GM21576 (cell line): ENCODE results near the gene PRKCE.
A peak's percentile ranks its signal among the peaks of the same experiment; 100 is the strongest.

Experiments
- ATAC-seq: cut with Tn5 transposase; IDR thresholded peaks from one replicate; pipeline ENCODE4 v1.9.1; 2021; ENCODE audit warnings: mild to moderate bottlenecking, moderate library complexity; ENCODE audit not compliant: unreplicated experiment

The PRKCE gene

DNA sequence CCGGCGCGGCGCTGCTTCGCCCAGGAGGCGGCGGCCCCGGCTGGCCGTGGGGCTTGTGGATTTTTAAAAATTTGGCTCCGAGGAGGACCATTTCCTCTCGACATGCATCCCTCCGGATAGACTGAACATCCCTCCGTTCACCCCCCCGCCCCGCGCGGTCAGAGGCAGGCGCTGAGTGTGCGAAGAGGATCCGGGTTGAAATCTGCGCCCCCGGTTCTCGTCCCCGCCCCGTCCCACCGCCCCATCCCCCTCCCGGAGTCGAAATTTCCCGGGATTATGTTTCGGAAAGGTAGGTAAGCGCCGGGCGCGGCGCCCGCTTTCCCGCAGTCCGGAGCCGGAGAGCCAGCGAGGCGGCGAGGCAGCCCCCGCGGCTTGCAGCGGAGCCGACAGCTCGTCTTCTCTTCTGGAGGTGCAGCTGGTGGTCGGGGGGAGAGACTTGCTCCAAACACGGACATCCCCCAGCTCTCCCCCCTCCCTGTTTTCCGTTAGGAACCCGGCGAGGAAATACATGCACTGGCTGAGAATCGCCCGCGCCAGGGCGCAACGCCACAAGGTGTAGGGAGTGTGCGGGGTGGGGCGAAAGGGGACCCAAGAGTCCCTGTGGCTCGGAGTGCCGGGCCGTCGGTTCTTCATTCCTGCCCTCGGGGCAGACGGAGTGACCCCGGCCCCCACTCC is at the start of gene PRKCE:
PRKCE (plus strand) TSS at position 261 of the 675 bp plus-strand sequence.
- ATAC-seq: no peak

DNA sequence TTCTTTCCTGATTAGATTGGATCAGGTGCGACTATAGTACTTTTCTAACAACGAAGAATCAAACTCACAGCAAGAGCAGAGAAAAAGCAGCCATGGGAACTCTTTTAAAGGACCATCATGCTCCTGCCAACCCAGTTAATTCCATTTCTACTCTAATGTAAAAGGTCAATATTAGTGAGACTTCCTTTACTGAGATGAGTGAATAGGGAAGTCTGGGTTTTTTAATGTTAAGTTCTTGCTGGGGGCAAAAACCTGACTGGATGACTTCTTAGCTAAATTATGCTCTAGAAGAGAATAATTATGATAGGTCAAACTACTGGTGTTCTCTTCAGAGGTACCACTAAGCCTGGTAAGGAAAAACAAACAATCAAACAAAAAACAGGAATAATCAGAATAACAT is 48.9 kb upstream of the PRKCE start:
- ATAC-seq: no peak

DNA sequence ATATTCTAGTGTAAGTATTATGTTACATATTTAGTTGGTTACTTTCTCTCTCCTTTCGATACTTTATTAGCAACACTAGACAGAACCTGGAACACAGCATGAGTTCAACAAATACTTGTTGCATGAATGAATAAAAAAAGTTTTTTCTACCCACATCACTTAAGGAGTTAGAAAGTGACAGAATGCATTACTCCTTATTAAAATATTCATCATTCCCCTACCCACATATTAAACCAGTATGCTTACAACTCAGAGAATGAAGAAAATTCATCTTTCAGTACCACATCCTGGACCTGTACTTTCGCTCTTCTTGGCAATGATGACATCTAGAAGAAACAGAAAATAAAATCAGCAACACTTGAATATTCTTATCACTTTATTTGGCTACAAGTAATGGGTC is 46.4 kb upstream of the PRKCE start:
- no peak for ATAC-seq

DNA sequence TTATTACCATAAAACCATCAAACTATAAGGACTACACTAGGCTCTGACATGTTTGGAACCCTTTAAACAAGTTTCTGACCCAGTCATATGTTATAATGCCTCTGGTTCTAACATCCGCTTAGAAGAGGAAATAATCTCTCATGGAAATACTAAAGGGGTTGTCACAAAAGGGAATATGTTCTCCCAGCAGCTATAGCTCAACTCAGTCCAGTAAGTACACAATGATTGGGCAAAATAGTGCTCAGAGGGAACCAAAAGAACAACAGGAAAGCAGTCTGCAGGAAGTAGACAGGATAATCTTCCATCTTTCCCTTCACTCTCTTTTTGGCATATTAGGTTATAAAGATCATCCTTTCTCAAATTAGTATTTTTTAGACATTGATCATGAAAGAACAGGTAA is 44.7 kb upstream of the PRKCE start:
- no peak for ATAC-seq

DNA sequence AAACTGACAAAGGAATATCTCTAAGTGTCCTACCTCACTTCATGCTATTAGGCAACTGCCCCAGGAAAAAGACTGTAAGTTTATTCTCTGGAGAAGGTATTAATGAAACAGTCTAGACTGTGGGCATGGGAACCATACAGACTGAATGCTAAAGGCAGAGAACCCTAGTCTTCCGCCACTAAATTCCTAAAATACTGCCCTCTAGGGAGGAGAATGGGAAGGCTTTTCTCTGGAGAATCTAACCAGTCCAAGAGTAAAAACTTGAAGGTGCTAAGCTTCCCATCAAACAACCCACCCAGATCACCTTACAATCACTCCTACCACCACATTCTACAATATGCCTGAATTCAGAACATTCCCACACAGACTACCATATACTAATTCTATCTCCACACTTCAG is 43.8 kb upstream of the PRKCE start:
- ATAC-seq: no peak

DNA sequence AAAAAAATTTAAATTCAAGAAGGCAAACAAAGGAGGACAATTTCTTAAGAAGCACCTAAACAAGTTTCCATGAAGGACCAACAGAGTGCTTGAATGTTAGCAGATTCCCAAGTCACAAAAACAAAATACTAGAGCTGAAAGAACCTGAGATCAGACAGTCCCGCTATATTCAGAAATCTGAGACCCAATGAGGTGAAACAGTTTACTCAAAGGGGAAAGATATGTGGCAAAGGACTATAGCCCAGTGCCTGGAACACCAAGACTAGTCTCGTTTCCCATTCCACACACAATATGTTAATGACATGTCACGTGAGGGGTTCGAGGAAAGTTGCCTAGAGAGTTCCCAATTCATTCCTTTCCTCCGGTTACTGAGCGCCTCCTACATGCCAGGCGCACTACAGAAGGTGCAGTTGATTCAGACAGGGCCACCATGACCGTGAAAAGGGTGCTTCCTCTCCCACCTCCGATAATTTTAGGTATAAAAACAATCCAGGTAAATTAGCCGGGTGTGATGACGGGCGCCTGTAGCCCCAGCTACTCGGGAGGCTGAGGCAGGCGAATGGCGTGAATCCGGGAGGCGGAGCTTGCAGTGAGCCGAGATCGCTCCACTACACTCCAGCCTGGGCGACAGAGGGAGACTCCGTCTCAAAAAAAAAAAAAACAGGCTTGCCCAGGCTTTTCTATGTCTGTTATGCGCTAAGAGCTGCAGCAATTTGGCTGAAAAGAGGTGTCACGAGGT is 41.0 kb upstream of the PRKCE start:
- peak; percentile 43 for ATAC-seq

DNA sequence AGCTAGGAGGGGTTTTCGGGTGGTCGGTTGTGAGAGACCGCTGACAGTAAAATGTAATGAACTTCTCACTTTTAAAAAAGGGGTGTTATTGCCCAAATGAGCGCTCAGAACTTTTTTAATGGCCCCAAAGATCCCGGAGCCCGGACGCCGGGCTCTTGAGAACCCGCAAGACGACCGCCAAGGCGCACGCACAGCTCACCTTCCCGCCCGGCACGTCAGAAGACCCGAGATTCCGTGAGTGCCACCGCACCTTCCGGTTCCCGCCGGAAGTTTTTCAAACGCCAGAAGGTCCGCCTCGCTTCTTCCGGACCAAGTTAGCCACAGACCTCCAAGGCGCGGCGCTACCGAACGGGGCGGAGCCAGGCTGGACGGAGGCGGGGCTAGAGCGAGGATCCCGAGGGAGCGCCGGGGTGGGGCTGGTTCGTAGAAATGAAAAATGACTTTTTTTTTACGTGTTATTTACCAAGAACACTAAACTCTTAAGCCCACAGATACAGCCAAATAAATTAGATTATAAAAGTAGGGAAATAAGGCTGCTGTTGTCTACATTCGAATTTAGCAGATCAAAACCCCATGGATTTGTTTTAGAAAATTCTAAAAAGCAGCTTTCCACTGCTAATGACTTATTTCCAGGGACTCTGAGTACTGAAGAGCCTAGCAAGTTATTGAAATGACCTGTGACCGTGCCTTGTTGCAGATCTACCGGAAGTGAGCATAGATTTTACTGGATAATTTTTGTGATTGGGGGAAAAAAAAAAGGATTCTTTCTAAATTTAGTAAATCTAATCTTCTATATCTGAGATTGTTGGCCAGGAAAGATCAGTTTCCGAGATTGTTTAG is 40.2 kb upstream of the PRKCE start, which contains the start of gene SRBD1:
SRBD1 (minus strand) TSS at position 248 of the 840 bp plus-strand sequence. CDS start 5,826 bp downstream, outside the sequence.
- ATAC-seq: peak; percentile 92

DNA sequence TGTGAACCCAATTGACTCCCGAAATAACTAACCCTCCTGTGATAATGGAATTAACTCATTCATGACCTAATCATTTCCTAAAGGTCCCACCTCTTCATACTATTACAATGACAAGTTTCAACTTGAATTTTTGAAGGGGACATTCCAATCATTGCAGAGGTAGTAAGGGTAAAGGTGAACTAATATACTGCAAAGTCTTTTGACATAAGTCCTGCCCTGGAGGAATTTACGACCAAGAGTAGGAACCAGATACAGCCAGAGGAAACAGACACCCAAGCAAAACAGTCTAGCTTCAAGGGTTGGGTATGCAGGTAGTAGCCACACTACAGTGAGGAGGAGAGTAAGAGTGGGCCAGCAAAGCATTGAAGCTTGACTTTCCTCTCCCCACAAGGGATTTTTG is 39.2 kb upstream of the PRKCE start:
- no peak for ATAC-seq

DNA sequence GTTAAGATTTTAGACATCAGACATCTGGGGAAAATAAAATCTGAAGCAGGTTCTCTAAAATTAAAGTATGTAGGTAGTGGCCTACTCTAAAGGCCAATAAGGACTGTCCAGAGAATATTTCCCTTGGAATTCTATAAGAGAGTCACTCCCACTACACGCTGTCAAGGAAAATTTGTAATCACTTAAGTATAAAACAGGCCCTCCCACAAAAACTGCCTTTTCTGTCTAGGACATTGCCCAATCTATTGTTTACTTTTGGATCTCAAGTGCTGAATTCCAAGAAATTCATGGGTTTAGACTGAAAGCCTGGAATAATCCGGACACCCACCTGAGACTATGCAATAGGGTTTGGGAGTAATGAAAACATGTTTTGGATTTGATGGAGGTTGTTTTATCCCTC is 38.7 kb upstream of the PRKCE start:
- ATAC-seq: no peak

DNA sequence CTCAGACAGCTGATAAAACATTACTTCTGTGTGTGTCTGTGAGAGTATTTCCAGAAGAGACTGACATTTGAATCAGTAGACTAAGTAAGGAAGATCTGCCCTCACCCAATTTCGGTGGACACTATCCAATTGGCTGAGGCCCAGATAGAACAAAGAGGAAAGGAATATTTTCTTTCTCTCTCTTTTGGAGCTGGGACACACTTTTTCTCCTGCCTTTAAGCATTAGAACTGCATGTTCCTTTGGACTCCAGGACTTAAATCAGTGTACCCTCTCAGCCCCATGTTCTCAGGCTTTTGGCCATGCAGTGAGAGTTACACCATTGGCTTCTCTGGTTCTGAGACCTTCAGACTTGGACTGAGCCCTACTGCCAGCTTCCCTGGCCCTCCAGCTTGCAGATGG is 37.1 kb upstream of the PRKCE start:
- ATAC-seq: no peak

DNA sequence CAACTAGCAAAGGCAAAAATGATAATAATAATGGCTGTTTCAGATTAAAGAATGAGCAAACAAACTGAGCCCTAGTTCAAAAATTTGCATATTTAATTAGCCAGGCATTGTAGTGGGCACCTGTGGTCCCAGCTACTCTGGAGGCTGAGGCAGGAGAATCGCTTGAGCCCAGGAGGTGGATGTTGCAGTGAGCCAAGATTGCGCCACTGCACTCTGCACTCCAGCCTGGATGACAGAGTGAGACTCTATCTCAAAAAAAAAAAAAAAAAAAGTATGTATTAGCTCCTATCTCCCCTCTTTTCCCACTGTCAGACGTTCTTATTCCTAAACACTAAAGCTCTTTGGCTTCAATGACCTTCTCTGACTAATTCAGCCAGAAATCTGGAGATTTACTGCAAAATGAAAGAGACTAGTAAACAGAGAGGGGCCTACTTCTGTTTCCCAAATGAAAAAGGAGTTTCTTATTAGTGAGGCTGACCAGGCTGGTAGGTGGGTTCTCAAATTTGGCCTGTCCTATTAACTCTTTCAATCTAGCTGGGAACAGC is 36.5 kb upstream of the PRKCE start:
- ATAC-seq: no peak

DNA sequence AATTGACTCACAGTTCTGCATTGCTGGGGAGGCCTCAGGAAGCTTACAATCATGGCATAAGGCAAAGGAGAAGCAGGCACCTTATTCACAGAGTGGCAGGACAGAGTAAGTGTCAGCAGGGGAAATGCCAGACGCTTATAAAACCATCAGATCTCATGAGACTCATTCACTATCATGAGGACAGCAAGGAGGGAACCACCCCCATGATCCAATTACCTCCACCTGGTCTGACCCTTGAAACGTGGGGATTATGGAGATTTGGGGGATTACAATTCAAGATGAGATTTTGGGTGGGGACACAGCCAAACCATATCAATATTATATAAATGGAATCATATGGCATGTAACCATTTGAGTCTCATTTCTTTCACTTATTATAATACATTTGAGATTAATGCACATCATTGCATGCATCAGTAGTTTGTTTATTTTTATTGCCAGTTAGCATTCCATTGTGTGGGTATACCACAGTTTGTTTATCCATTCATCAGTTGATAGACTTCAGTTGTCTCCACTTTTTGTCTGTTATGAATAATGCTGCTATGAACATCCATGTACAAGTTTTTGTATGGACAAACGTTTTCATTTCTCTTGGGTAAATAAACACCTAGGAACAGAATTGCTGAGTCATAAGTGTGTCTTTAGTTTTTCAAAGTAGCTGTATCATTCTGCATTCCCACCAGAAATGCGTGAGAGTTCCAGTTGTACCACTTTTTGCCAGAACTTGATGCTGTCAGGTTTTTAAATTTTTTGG is 34.6 kb upstream of the PRKCE start:
- ATAC-seq: no peak

DNA sequence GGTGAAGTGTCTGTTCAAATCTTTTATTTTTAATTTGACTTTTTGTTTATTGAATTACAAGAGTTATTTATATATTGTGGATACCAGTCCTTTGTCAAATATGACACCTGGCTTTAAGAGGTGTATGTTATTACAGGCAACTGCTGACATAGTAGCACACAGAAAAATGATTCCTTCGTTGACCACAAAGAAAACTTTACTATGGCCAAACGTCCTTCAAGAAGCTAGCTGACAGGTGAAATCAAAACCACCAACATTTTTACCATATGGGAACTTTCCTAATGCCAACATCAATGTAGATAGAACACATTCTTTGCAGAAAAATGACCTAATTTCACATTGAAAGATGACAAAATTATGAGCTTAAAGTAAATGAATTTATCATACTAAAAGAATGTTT is 34.0 kb upstream of the PRKCE start:
- ATAC-seq: no peak

DNA sequence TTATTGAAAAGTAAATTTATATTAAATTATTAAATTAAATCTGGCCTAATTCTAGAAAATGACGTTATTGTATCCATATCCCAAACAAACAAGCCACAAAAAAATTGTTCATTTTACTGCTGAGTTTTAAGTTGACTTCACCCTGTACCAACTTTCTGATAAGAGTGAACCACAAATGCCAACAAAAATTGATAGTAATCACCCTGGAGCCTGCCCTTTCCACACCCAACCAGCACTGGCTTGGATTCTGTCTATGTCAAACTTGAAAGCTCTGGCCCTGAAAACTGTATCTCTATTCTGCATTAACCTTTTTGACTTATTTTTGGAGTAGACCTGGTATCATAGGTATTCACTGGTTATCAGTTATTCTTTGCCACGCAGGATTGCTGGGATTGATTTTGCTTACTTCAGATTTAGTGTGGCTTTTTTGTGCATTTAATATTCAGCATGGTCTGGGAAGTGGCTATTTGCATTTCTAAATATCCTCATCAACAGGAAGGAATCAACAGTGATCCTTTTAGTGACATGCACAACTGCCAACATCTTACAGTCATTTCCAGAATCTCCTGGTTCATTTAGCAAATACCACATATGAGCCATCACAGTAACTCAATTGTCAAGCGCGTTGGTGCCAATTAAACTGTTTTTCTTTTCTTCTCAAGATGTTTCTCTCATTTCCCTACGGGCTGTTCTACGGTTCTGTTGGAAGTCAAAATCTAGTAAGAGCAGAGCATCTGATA is 29.0 kb upstream of the PRKCE start:
- ATAC-seq: no peak

DNA sequence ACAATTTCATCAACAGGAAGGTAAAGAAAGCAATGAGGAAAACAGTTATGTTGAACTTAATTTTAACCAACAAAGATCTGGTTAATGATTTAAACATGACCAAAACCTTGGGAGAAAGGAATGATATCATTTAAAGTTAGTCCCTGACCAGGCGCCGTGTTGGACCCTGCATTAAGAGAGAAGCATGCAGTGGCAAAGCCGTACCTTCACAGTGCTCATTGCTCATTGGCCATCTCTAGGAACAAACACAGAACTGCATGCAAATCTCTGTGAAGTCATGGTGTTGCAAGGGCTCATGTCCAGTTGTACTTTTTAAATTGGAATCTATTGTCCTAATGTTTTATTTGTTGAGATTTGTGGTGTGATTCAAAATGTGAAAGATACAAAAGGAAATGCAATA is 28.4 kb upstream of the PRKCE start:
- no peak for ATAC-seq

DNA sequence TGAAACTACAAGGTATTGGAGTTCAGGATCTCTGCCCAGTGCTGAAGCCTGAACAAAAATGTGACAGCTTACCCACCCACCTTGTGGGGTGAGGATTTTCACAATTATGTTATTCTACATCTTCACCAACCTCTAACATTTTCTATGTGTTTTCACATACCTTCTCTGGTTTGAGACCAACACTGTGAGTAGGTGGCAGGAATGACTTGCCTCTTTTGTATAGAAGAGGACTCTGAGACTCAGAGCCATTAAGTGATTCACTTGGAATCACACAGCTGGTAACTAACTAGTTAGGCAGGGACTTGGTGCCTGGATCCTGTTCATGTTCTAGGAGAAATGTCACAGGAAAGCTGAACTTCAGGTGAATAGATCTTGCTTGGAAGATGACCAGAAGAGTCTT is 25.7 kb upstream of the PRKCE start:
- ATAC-seq: no peak

DNA sequence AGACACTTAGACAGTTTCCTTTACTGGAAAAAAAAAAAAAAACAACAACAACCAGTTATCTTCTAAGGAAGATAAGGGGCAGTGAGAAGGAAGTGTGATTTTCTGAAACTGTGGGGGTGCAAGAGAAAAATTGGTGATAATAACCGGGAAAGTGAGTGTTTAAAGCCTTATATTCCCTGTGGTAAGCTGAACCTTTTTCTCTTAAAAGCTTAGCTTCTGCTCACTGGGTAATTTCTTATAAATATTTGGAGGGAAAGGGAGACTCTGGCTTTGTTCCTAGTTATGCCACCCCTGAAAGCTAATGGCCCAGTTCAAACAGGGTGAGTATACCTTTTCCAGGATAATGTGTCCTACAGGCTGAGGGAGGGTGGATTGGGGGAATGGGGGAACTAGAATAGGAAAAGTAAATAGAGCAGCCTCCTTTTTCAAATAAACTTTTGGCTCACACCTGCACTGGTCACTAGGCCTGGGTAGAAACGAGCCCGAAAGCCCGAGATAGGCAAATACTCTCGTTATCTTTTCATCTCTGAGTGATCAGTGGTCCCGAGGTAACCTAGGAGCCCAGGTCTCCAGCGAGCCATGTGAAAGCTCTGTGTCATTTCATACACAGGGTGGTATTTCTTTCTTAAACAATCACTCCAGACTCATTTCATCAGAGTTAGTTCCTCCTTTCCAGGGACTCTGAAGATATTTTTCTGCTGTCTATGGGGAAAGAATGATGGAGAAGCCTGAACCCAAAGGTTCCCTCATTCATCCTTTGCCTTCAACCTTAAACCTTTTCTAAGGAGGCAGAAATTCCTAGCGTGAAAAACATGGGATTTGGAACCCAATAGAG is 24.9 kb upstream of the PRKCE start:
- ATAC-seq: no peak

DNA sequence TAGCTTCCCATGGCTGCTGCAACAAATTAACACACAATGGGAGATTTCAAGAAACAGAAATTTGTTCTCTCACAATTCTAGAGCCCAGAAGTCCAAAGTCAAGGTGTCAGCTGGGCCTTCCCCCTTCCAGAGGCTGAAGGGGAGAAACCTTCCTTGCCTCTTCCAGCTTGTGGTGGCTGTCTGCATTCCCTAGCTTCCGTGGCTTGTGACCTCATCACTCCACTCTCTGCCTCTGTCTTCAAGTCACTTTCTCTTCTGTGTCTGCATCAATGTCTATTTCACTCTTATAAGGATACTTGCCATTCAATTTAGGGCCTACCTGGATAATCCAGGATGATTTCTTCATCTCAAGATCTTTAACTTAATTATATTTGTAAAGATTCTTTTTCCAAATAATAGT is 23.6 kb upstream of the PRKCE start:
- ATAC-seq: no peak

DNA sequence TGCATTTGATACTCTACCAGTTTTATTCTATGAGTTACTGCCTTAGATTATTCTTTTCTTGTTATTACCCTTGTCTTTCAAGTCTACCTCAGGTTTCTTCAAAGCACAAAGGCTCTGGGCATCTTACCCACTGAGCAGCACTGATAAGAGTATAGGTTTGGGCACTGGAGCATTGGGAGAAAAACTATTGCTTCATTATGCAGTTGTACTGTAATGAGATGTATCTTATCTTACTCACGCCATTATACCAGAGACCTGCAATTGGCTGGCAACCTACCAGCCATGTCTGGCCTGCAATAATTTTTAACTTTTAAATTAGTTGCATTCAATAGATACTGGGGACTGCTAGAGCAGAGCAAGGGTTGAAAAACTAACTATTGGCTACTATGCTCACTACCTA is 21.5 kb upstream of the PRKCE start:
- ATAC-seq: no peak
